ENCODE data around the gene CLDN5.
"Not testable (repeated sequence)": the region's sequence is repeated elsewhere in the genome, so short reads cannot be mapped to it uniquely, and the experiment has no call there.

CLDN5 gene

GRCh38 chr22:19524170-19525115 is at the start of gene CLDN5:
TSS of gene CLDN5 (minus strand) at chr22:19524410. CDS start at chr22:19524255, 155 bp downstream.
- peak; percentile 20 for DNase-seq

- no peak for DNase-seq
Measured at GRCh38 chr22:19571995-19572394, 47.8 kb upstream of the CLDN5 start.

- no peak for DNase-seq
Measured at GRCh38 chr22:19571207-19571795, 47.1 kb upstream of the CLDN5 start.

- no peak for DNase-seq
Measured at GRCh38 chr22:19569976-19570375, 45.8 kb upstream of the CLDN5 start.

- no peak for DNase-seq
Measured at GRCh38 chr22:19569276-19569640, 45.0 kb upstream of the CLDN5 start.

GRCh38 chr22:19568337-19569275 is 44.4 kb upstream of the CLDN5 start:
- DNase-seq: peak; percentile 77

- DNase-seq: no peak
Measured at GRCh38 chr22:19567157-19568009, 43.2 kb upstream of the CLDN5 start.

- DNase-seq: no peak
Measured at GRCh38 chr22:19566279-19567156, 42.3 kb upstream of the CLDN5 start.

- no peak for DNase-seq
Measured at GRCh38 chr22:19565382-19566278, 41.4 kb upstream of the CLDN5 start.

- DNase-seq: no peak
Measured at GRCh38 chr22:19559956-19560355, 35.7 kb upstream of the CLDN5 start.

GRCh38 chr22:19559324-19559811 is 35.2 kb upstream of the CLDN5 start:
- DNase-seq: no peak

GRCh38 chr22:19556963-19557545 is 32.8 kb upstream of the CLDN5 start:
- no peak for DNase-seq

GRCh38 chr22:19555651-19556050 is 31.4 kb upstream of the CLDN5 start:
- no peak for DNase-seq

GRCh38 chr22:19554834-19555404 is 30.7 kb upstream of the CLDN5 start:
- DNase-seq: peak; percentile 9

GRCh38 chr22:19553201-19553600 is 29.0 kb upstream of the CLDN5 start:
- DNase-seq: no peak

- DNase-seq: no peak
Measured at GRCh38 chr22:19550382-19550781, 26.2 kb upstream of the CLDN5 start.

- DNase-seq: no peak
Measured at GRCh38 chr22:19549428-19549827, 25.2 kb upstream of the CLDN5 start.

GRCh38 chr22:19548964-19549363 is 24.8 kb upstream of the CLDN5 start:
- no peak for DNase-seq

- not testable (repeated sequence) for DNase-seq
Measured at GRCh38 chr22:19548427-19548826, 24.2 kb upstream of the CLDN5 start.

Data from fibroblast of skin of right biceps (primary cell).